B cell (primary cell): ENCODE results near the gene PFN3. TPM values are rescaled to one million over a fixed set of nuclear protein-coding genes. Genes with fewer than 3 reads are reported as not detected.

Experiments
- ATAC-seq: fragments of 200-7000 bp; cut with Tn5 transposase; one replicate; pipeline ENCODE4 v1.10.0; 2021; ENCODE audit warnings: low read depth, mild to moderate bottlenecking, moderate number of reproducible peaks, moderate library complexity
- CTCF ChIA-PET: fragments of 350-600 bp; sonication (Branson Sonifier 250); formaldehyde crosslinking; loops from one replicate; lab custom pipeline; 2021; ENCODE audit warnings: antibody characterized with exemption, inconsistent platforms; lab: Charles Lee
- POLR2A ChIA-PET: fragments of 350-600 bp; sonication (Branson Sonifier 250); formaldehyde crosslinking; loops from one replicate; lab custom pipeline; 2021; ENCODE audit warnings: antibody characterized with exemption; lab: Charles Lee
- DNase-seq: peaks from one replicate; pipeline ENCODE4 v3.0.0; 2013
- H2AFZ ChIP-seq: 2 replicates; pipeline ENCODE4 v1.6.1; 2012; ENCODE audit warnings: mild to moderate bottlenecking, low read depth, low read length; ENCODE audit not compliant: insufficient read depth, poor library complexity, severe bottlenecking
- H3K27ac ChIP-seq, 2 donors: 1 replicate in 1 of 2; 2 replicates in 1 of 2; pipeline ENCODE4 v1.5.1; 2012 to 2013; ENCODE audit warnings: low read length in 2 of 2, mild to moderate bottlenecking in 2 of 2, moderate library complexity in 1 of 2
- H3K27me3 ChIP-seq, 4 experiments: fragments of 200-600 bp in 1 of 4; sonication (generic) in 1 of 4; replicated peaks in 1 of 4; 1 replicate in 2 of 4; 2 replicates in 2 of 4; pipeline versions ENCODE4 v1.6.1 to v1.7.0; 2013 to 2016; ENCODE audit warnings: low read length in 3 of 4, mild to moderate bottlenecking in 2 of 4, mixed read lengths in 1 of 4, moderate library complexity in 1 of 4; ENCODE audit not compliant: insufficient read depth in 4 of 4, control insufficient read depth in 3 of 4; ENCODE audit errors: control extremely low read depth in 1 of 4
- H3K36me3 ChIP-seq, 2 experiments: replicated peaks in 1 of 2; 1 replicate in 1 of 2; 2 replicates in 1 of 2; pipeline versions ENCODE4 v1.6.1 to v1.7.1; 2013; ENCODE audit warnings: low read length in 1 of 2; ENCODE audit not compliant: insufficient read depth in 2 of 2, control insufficient read depth in 1 of 2; ENCODE audit errors: control extremely low read depth in 1 of 2, extremely low read depth in 1 of 2
- H3K4me1 ChIP-seq, 2 donors: fragments of 200-600 bp in 1 of 2; sonication (generic) in 1 of 2; 1 replicate in 1 of 2; 2 replicates in 1 of 2; pipeline versions ENCODE4 v1.5.1 to v1.6.1; 2013 to 2017; ENCODE audit warnings: low read length in 2 of 2; ENCODE audit not compliant: control insufficient read depth in 2 of 2, insufficient read depth in 2 of 2
- H3K4me2 ChIP-seq: replicated peaks from 2 replicates; pipeline ENCODE3; 2012; ENCODE audit warnings: mild to moderate bottlenecking, low read depth, low read length; ENCODE audit not compliant: poor library complexity, severe bottlenecking
- H3K4me3 ChIP-seq, 5 experiments: fragments of 200-600 bp in 1 of 5; sonication (generic) in 1 of 5; 1 replicate in 3 of 5; 2 replicates in 2 of 5; pipeline versions ENCODE4 v1.5.1 to v1.7.0; 2011 to 2016; ENCODE audit warnings: low read length in 4 of 5, mild to moderate bottlenecking in 4 of 5, low read depth in 2 of 5, control low read depth in 1 of 5, moderate library complexity in 1 of 5; ENCODE audit not compliant: insufficient read depth in 1 of 5; ENCODE audit errors: control extremely low read depth in 1 of 5, extremely low read depth in 1 of 5
- H3K79me2 ChIP-seq: fragments of 200-600 bp; sonication (generic); one replicate; pipeline ENCODE4 v1.6.0; 2016; ENCODE audit warnings: low read length; ENCODE audit not compliant: control insufficient read depth, insufficient read depth
- H3K9ac ChIP-seq: fragments of 200-600 bp; sonication (generic); 2 replicates; pipeline ENCODE4 v1.6.1; 2017; ENCODE audit warnings: mild to moderate bottlenecking, low read length, moderate library complexity
- H3K9me3 ChIP-seq, 3 donors: one replicate each; pipeline versions ENCODE4 v1.6.1 to v1.7.1; 2013; ENCODE audit warnings: low read length in 2 of 3; ENCODE audit not compliant: control insufficient read depth in 2 of 3, insufficient read depth in 1 of 3; ENCODE audit errors: control extremely low read depth in 1 of 3
- H4K20me1 ChIP-seq: 2 replicates; pipeline ENCODE4 v1.6.0; 2012; ENCODE audit warnings: mild to moderate bottlenecking, low read length; ENCODE audit not compliant: insufficient read depth, control insufficient read depth, poor library complexity, severe bottlenecking
- H3K27ac Mint-ChIP-seq: one replicate; pipeline ENCODE4 v1.8.0; 2021; ENCODE audit warnings: mixed read lengths
- H3K27me3 Mint-ChIP-seq: one replicate; pipeline ENCODE4 v1.8.0; 2021; ENCODE audit warnings: mixed read lengths
- H3K4me1 Mint-ChIP-seq: one replicate; pipeline ENCODE4 v1.8.0; 2021; ENCODE audit warnings: mixed read lengths
- H3K4me3 Mint-ChIP-seq: one replicate; pipeline ENCODE4 v1.8.0; 2021; ENCODE audit warnings: mixed read lengths
- H3K9me3 Mint-ChIP-seq: one replicate; pipeline ENCODE4 v1.8.0; 2022; ENCODE audit warnings: mixed read lengths; ENCODE audit not compliant: insufficient read depth
- CTCF ChIP-seq: fragments of 200-600 bp; IDR thresholded peaks from one replicate; pipeline ENCODE4 v1.8.0; 2022; ENCODE audit warnings: antibody characterized with exemption, mild to moderate bottlenecking
- EZH2 ChIP-seq: IDR thresholded peaks from 2 replicates; pipeline ENCODE4 v1.6.1; 2012; ENCODE audit warnings: borderline replicate concordance, low read depth, mild to moderate bottlenecking, moderate library complexity, low read length; ENCODE audit not compliant: insufficient read depth, poor library complexity, severe bottlenecking
- WGBS: methylation state at CpG from one replicate; pipeline ENCODE4 v1.1.5; 2013; ENCODE audit warnings: missing lambda C conversion rate; ENCODE audit not compliant: insufficient coverage; 5-methylcytosine and 5-hydroxymethylcytosine counted together
- intact Hi-C: fragments of 100-400 bp; cut with micrococcal nuclease; formaldehyde crosslinking; loops from one replicate; pipeline ENCODE4 v1.10.0; 2022
- polyA plus RNA-seq: library from polyadenylated mRNA; depleted of rRNA; stranded (reverse); fragments of >200 nt; gene quantifications from 2 replicates; pipeline ENCODE4 v1.2.3, GENCODE V29; 2012
- total RNA-seq, 2 donors: library from RNA; stranded (reverse); fragments of 120-200 nt in 1 of 2; gene quantifications; 1 replicate in 1 of 2; 2 replicates in 1 of 2; pipeline versions ENCODE4 v1.2.3 to v1.2.4, GENCODE V29; 2013 to 2022

PFN3 gene
- total and polyA plus RNA-seq, 2 donors (not counting 1 experiment from before 2014, with no cell fraction given) = not detected

- peaks cover 24% of the 10 kb centered on the region for H3K27me3 Mint-ChIP-seq
- no peaks in the 10 kb centered on the region for H3K9me3 ChIP-seq
- ATAC-seq (no peak), DNase-seq (no peak)
- ChIA-PET CTCF (interaction anchor here (1.0 to 10.1 kb wide), 3 partner anchors 17 to 77 kb away, joined by 3 to 186 read pairs (median 6); no protein-coding TSS in a partner anchor), POLR2A (no interaction called here)
- H3K9ac ChIP-seq = no peak overlapping the region
- peaks cover 0 to 16% (median 0%) of the 10 kb centered on the region in 4 experiments for H3K27me3 ChIP-seq
- H3K4me1 Mint-ChIP-seq = peaks cover 25% of the 10 kb centered on the region
- no peak overlapping the region for H3K27ac Mint-ChIP-seq
- H3K9me3 Mint-ChIP-seq = no peaks in the 10 kb centered on the region
- H3K27ac ChIP-seq = no peak overlapping the region
- H3K4me1 ChIP-seq = peaks cover 14 to 24% of the 10 kb centered on the region in 2 donors
- H3K4me3 ChIP-seq = no peak overlapping the region
- no peak for TF ChIP-seq EZH2
- TF ChIP-seq CTCF = no peak
- WGBS = 89% methylated on average over 8 of the region's 8 CpGs
- no peaks in the 10 kb centered on the region for H4K20me1 ChIP-seq
- H3K36me3 ChIP-seq = no peaks in the 10 kb centered on the region
- intact Hi-C loops = no loop called here
- no peak overlapping the region for H2AFZ ChIP-seq
- H3K4me2 ChIP-seq = no peak overlapping the region
- H3K4me3 Mint-ChIP-seq = no peak overlapping the region
- no peaks in the 10 kb centered on the region for H3K79me2 ChIP-seq
Measured at GRCh38 chr5:177386542-177386941, 13.9 kb downstream of the PFN3 start.

GRCh38 chr5:177385720-177386119 is 14.7 kb downstream of the PFN3 start:
- ChIA-PET CTCF (interaction anchor here (1.2 to 10.1 kb wide), 2 partner anchors 18 to 70 kb away, joined by 6 to 186 read pairs; no protein-coding TSS in a partner anchor), POLR2A (no interaction called here)
- intact Hi-C loops = no loop called here
- WGBS = 61% methylated on average over 11 of the region's 11 CpGs
- Histone ChIP-seq H3K27me3 (peaks cover 0 to 16% (median 0%) of the 10 kb centered on the region in 4 experiments), H3K4me2 (no peak overlapping the region), H2AFZ (no peak overlapping the region), H3K9ac (no peak overlapping the region), H3K4me3 (no peak overlapping the region), H3K4me1 (peaks cover 13 to 22% of the 10 kb centered on the region in 2 donors), H3K9me3 (no peaks in the 10 kb centered on the region), H3K79me2 (no peaks in the 10 kb centered on the region), H3K27ac (no peak overlapping the region), H4K20me1 (no peaks in the 10 kb centered on the region), H3K36me3 (no peaks in the 10 kb centered on the region)
- no peak overlapping the region for H3K4me3 Mint-ChIP-seq
- H3K27me3 Mint-ChIP-seq = peaks cover 24% of the 10 kb centered on the region
- TF ChIP-seq CTCF (no peak), EZH2 (no peak)
- H3K9me3 Mint-ChIP-seq = no peaks in the 10 kb centered on the region
- ATAC-seq (no peak), DNase-seq (no peak)
- H3K27ac Mint-ChIP-seq = no peak overlapping the region
- H3K4me1 Mint-ChIP-seq = peaks cover 25% of the 10 kb centered on the region
